Body of pancreas (tissue), 4 donors: ENCODE measurements around the gene NAV1.

Experiments used
- CTCF ChIP-seq, 7 experiments: fragments of 450-650 bp in 4 of 7; fragments of 200-600 bp in 3 of 7; sonication (generic) in 3 of 7; IDR thresholded peaks; one replicate each; pipeline ENCODE4 v1.5.1; 2016 to 2019; ENCODE audit warnings: antibody characterized with exemption in 7 of 7
- POLR2A ChIP-seq, 3 donors: fragments of 450-650 bp; IDR thresholded peaks; one replicate each; pipeline ENCODE4 v1.6.1; 2016; ENCODE audit warnings: antibody characterized with exemption in 3 of 3, mild to moderate bottlenecking in 2 of 3

- no peak for TF ChIP-seq CTCF (IDR thresholded peaks at IDR 0.05)
- no peak for TF ChIP-seq POLR2A (IDR thresholded peaks at IDR 0.05)
Measured at GRCh38 chr1:201533836-201534235, 5.1 kb upstream of the NAV1 start.
